ENCODE data around the gene ASTN2. TPM values are rescaled to one million over a fixed set of nuclear protein-coding genes. Genes with fewer than 3 reads are reported as not detected.

ASTN2 gene
- total and polyA plus RNA-seq, 7 experiments from 2014 or later = 2.2 to 5.3 (median 4.0) TPM

DNA sequence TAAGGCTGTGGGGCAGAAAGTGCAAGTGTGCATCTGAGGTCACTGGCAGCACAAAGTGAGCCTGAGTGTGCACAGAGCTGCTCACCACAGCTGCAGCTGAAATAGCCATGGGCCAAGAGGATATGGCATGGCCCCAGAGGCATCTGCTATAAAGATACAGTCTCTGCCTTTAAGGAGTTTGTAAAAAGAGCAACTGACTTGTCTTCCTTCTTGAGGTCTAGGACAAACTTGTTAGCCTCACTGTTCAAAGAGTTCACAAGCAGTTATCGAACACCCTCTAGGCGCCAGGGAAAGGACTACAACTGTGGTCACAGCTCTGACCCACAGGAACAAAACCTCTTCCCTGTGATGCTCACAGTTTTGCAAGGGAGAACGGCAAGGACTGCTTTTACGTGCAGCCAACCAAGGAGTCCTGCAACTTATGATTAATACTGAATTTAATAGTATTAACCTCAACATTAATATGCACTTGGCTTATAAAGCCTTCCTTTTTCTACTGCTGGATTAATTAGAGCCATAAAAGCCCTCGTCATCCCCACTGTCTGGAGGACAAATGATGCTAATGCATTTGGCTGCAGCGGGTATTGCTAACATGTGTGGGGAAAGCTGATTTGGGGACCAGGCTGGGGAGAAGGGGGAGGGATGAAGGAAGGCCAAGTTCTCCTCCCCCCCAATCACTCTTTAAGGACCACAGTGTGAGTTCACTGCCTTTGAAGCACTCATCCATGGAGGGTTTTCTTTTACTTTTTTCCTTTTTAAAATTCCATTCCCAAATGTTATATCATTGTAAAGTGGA is 917.6 kb downstream of the ASTN2 start:
- Mint-ChIP-seq H3K27ac (no peak overlapping the region), H3K27me3 (no peaks in the 10 kb centered on the region), H3K36me3 (peaks cover 0 to 8% (median 5%) of the 10 kb centered on the region in 5 donors), H3K9me3 (peaks cover 0 to 6% (median 0%) of the 10 kb centered on the region in 11 donors), H3K4me1 (peaks cover 0 to 11% (median 0%) of the 10 kb centered on the region in 7 donors), H3K4me3 (no peak overlapping the region)
- no peak for DNase-seq
- ChIA-PET CTCF (no interaction called here), POLR2A (no interaction called here)
- H3K27ac ChIP-seq (ENCODE audit: low read depth, low read length) = no peak overlapping the region
- no peaks in the 10 kb centered on the region for H3K4me1 ChIP-seq (ENCODE audit: control insufficient read depth in 2 of 2, insufficient read depth in 2 of 2, low read length in 2 of 2)
- H3K36me3 ChIP-seq (ENCODE audit: control insufficient read depth in 2 of 3, insufficient read depth in 3 of 3, low read length in 3 of 3) = no peaks in the 10 kb centered on the region
- no peaks in the 10 kb centered on the region for H3K9me3 ChIP-seq (ENCODE audit: control insufficient read depth in 2 of 3, low read length in 3 of 3)
- intact Hi-C loops (cut with micrococcal nuclease) = loop anchor here (5.0 kb wide), 2 partner anchors 905 to 1835 kb away; no protein-coding TSS in a partner anchor
- no peak overlapping the region for H3K4me3 ChIP-seq (ENCODE audit: low read length)
- ATAC-seq = no peak
- no peaks in the 10 kb centered on the region for H3K27me3 ChIP-seq (ENCODE audit: control insufficient read depth in 2 of 2, insufficient read depth in 2 of 2, low read length in 2 of 2)

DNA sequence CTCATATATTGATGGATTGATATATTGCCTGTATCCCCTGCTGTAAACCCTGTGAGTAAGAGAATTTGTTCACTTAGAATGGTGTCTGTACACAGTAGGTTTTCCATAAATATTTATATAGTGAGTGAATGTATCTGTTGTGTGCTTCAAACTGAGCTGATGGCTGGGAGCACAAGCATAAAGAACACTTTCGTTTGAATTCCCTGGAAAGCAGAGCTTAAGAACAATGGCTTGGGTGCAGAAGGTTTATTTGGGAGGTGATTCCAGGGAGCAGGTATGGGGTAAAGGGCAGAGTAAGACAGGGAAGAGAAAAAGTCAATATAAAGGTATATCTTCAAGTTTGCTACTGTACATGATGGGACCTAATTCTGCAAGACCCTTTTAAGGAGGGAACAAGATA is 918.7 kb downstream of the ASTN2 start:
- Histone ChIP-seq H3K36me3 (ENCODE audit: control insufficient read depth in 2 of 3, insufficient read depth in 3 of 3, low read length in 3 of 3) (no peaks in the 10 kb centered on the region), H3K4me1 (ENCODE audit: control insufficient read depth in 2 of 2, insufficient read depth in 2 of 2, low read length in 2 of 2) (no peaks in the 10 kb centered on the region), H3K4me3 (ENCODE audit: low read length) (no peak overlapping the region), H3K9me3 (ENCODE audit: control insufficient read depth in 2 of 3, low read length in 3 of 3) (no peaks in the 10 kb centered on the region), H3K27ac (ENCODE audit: low read depth, low read length) (no peak overlapping the region), H3K27me3 (ENCODE audit: control insufficient read depth in 2 of 2, insufficient read depth in 2 of 2, low read length in 2 of 2) (no peaks in the 10 kb centered on the region)
- Mint-ChIP-seq H3K27me3 (no peaks in the 10 kb centered on the region), H3K4me1 (peaks cover 0 to 6% (median 0%) of the 10 kb centered on the region in 7 donors), H3K27ac (no peak overlapping the region), H3K4me3 (no peak overlapping the region), H3K36me3 (peaks cover 0 to 3% (median 0%) of the 10 kb centered on the region in 5 donors), H3K9me3 (no peaks in the 10 kb centered on the region)
- ChIA-PET POLR2A (no interaction called here), CTCF (no interaction called here)
- intact Hi-C loops (cut with micrococcal nuclease) = loop anchor here (5.0 kb wide), 2 partner anchors 904 to 1834 kb away; no protein-coding TSS in a partner anchor
- DNase-seq (no peak), ATAC-seq (no peak)

DNA sequence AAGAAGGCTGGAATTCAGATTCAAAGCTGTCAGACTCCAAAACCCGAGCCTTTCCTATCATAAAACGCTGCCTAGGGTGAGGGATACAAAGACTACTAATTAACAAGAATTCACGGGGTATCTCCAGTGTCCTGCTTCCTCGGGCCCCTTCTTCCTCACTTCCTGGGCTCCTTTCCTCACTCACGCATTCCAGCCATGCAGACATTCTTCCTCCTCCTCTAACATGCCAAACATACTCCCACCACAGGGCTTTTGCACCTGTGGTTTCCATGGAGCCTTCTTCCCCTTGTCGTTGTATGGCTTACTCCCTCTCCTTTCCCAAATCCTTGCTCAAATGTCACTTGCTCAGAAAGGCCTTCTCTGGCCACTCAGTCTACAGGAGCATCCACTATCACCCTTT is 919.1 kb downstream of the ASTN2 start:
- POLR2A ChIA-PET = no interaction called here
- H3K36me3 ChIP-seq (ENCODE audit: control insufficient read depth in 2 of 3, insufficient read depth in 3 of 3, low read length in 3 of 3) = no peaks in the 10 kb centered on the region
- CTCF ChIA-PET = no interaction called here
- H3K4me1 Mint-ChIP-seq = peaks cover 0 to 6% (median 0%) of the 10 kb centered on the region in 7 donors
- DNase-seq = no peak
- H3K36me3 Mint-ChIP-seq = peaks cover 0 to 3% (median 0%) of the 10 kb centered on the region in 5 donors
- no peak overlapping the region for H3K4me3 Mint-ChIP-seq
- intact Hi-C loops (cut with micrococcal nuclease) = loop anchor here (1.0 to 5.0 kb wide), 3 partner anchors 166 to 1833 kb away; no protein-coding TSS in a partner anchor
- H3K9me3 Mint-ChIP-seq = no peaks in the 10 kb centered on the region
- H3K4me3 ChIP-seq (ENCODE audit: low read length) = no peak overlapping the region
- ATAC-seq = no peak
- H3K27ac ChIP-seq (ENCODE audit: low read depth, low read length) = no peak overlapping the region
- no peaks in the 10 kb centered on the region for H3K4me1 ChIP-seq (ENCODE audit: control insufficient read depth in 2 of 2, insufficient read depth in 2 of 2, low read length in 2 of 2)
- H3K27me3 ChIP-seq (ENCODE audit: control insufficient read depth in 2 of 2, insufficient read depth in 2 of 2, low read length in 2 of 2) = no peaks in the 10 kb centered on the region
- no peaks in the 10 kb centered on the region for H3K9me3 ChIP-seq (ENCODE audit: control insufficient read depth in 2 of 3, low read length in 3 of 3)
- H3K27ac Mint-ChIP-seq = no peak overlapping the region
- no peaks in the 10 kb centered on the region for H3K27me3 Mint-ChIP-seq

GRCh38 chr9:116494815-116495634 is 919.8 kb downstream of the ASTN2 start:
- intact Hi-C loops (cut with micrococcal nuclease) = loop anchor here (1.0 to 5.0 kb wide), 3 partner anchors 166 to 1833 kb away; no protein-coding TSS in a partner anchor
- H3K27ac ChIP-seq (ENCODE audit: low read depth, low read length) = no peak overlapping the region
- Mint-ChIP-seq H3K27me3 (no peaks in the 10 kb centered on the region), H3K9me3 (no peaks in the 10 kb centered on the region), H3K36me3 (peaks cover 0 to 4% (median 0%) of the 10 kb centered on the region in 5 donors), H3K27ac (no peak overlapping the region), H3K4me1 (peaks cover 0 to 4% (median 0%) of the 10 kb centered on the region in 7 donors), H3K4me3 (no peak overlapping the region)
- no peaks in the 10 kb centered on the region for H3K4me1 ChIP-seq (ENCODE audit: control insufficient read depth in 2 of 2, insufficient read depth in 2 of 2, low read length in 2 of 2)
- no peaks in the 10 kb centered on the region for H3K27me3 ChIP-seq (ENCODE audit: control insufficient read depth in 2 of 2, insufficient read depth in 2 of 2, low read length in 2 of 2)
- ATAC-seq (no peak), DNase-seq (peak in 4 of 9 donors; percentile 3 to 23 (median 6))
- POLR2A ChIA-PET = no interaction called here
- H3K9me3 ChIP-seq (ENCODE audit: control insufficient read depth in 2 of 3, low read length in 3 of 3) = no peaks in the 10 kb centered on the region
- CTCF ChIA-PET = no interaction called here
- H3K36me3 ChIP-seq (ENCODE audit: control insufficient read depth in 2 of 3, insufficient read depth in 3 of 3, low read length in 3 of 3) = no peaks in the 10 kb centered on the region
- H3K4me3 ChIP-seq (ENCODE audit: low read length) = no peak overlapping the region

DNA sequence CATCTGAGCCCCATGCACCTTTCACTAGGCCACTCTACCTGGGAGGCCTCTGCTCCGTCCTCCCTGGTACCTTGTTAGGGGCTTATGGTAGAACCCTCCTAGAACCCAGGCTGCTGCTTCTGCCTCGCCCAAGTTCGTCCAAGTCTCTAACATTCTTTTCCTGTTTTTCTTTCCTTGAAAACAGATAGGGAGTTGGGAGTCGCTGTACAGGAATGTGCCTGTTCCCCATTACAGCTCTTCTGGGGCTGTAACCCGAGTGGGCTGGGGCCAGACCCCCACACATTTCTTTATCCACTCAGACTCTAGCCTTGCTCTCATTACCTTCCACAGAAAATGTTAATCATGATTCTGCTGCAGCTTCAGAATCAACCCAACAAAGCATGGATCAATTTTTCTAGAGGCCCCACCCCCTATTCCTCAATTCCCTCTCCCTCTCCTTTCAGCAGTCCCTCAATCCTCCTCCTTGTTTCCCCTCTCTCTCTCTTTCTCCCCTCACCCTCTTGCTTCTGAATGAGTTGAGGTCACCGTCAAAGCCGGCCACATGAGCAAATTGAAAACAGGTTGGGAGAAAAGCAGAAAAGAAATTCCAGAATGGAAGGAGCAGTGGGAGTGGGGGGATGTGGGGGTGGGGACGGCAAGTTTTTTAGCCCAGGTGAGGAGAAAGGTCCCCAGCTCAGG is 921.5 kb downstream of the ASTN2 start:
- Mint-ChIP-seq H3K27me3 (no peaks in the 10 kb centered on the region), H3K4me3 (no peak overlapping the region), H3K9me3 (no peaks in the 10 kb centered on the region), H3K4me1 (no peaks in the 10 kb centered on the region), H3K36me3 (peaks cover 0 to 4% (median 0%) of the 10 kb centered on the region in 5 donors), H3K27ac (no peak overlapping the region)
- no peak for DNase-seq
- ChIA-PET CTCF (no interaction called here), POLR2A (no interaction called here)
- Histone ChIP-seq H3K36me3 (ENCODE audit: control insufficient read depth in 2 of 3, insufficient read depth in 3 of 3, low read length in 3 of 3) (no peaks in the 10 kb centered on the region), H3K27ac (ENCODE audit: low read depth, low read length) (no peak overlapping the region), H3K9me3 (ENCODE audit: control insufficient read depth in 2 of 3, low read length in 3 of 3) (no peaks in the 10 kb centered on the region), H3K27me3 (ENCODE audit: control insufficient read depth in 2 of 2, insufficient read depth in 2 of 2, low read length in 2 of 2) (no peaks in the 10 kb centered on the region), H3K4me3 (ENCODE audit: low read length) (no peak overlapping the region), H3K4me1 (ENCODE audit: control insufficient read depth in 2 of 2, insufficient read depth in 2 of 2, low read length in 2 of 2) (no peaks in the 10 kb centered on the region)
- intact Hi-C loops (cut with micrococcal nuclease) = no loop called here
- ATAC-seq = no peak

DNA sequence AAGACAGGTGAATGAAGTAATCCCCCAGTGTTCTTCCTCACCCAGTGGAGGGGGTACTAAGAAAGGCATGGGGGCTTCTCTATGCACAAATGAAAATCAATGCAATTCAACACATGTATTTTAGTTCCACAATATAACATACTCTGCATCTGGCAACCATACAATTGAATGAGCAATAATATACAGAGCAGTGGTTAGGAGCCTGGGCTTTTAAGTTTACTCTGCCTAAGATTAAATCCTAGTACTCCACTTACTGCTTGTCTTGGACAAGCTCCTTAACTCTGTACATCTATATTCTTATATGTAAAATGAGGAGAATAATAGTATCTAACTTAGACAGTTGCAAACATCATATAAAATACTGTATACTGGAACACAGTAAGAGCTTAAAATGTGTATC is 923.2 kb downstream of the ASTN2 start:
- Histone ChIP-seq H3K27ac (ENCODE audit: low read depth, low read length) (no peak overlapping the region), H3K4me3 (ENCODE audit: low read length) (no peak overlapping the region), H3K27me3 (ENCODE audit: control insufficient read depth in 2 of 2, insufficient read depth in 2 of 2, low read length in 2 of 2) (no peaks in the 10 kb centered on the region), H3K36me3 (ENCODE audit: control insufficient read depth in 2 of 3, insufficient read depth in 3 of 3, low read length in 3 of 3) (no peaks in the 10 kb centered on the region), H3K4me1 (ENCODE audit: control insufficient read depth in 2 of 2, insufficient read depth in 2 of 2, low read length in 2 of 2) (no peaks in the 10 kb centered on the region), H3K9me3 (ENCODE audit: control insufficient read depth in 2 of 3, low read length in 3 of 3) (no peaks in the 10 kb centered on the region)
- DNase-seq (no peak), ATAC-seq (no peak)
- Mint-ChIP-seq H3K27ac (no peak overlapping the region), H3K36me3 (peaks cover 0 to 5% (median 4%) of the 10 kb centered on the region in 5 donors), H3K4me3 (no peak overlapping the region), H3K4me1 (no peaks in the 10 kb centered on the region), H3K27me3 (no peaks in the 10 kb centered on the region), H3K9me3 (no peaks in the 10 kb centered on the region)
- POLR2A ChIA-PET = no interaction called here
- CTCF ChIA-PET = interaction anchor here (0.6 kb wide), 1 partner anchor 9 kb away, joined by 3 read pairs; no protein-coding TSS in a partner anchor
- intact Hi-C loops (cut with micrococcal nuclease) = no loop called here
